ENCODE results near the gene AXIN2.

- TF ChIP-seq CTCF (tag by site-specific recombination; IDR thresholded peaks at IDR 0.05) (no peak), REST (tag by site-specific recombination; IDR thresholded peaks at IDR 0.05) (no peak), ZNF132 (tag by site-specific recombination; IDR thresholded peaks at IDR 0.05; ENCODE audit: borderline replicate concordance) (no peak), ZNF362 (tag by site-specific recombination; IDR thresholded peaks at IDR 0.05) (no peak), PRDM10 (tag by site-specific recombination; IDR thresholded peaks at IDR 0.05) (no peak), ZFHX2 (tag by site-specific recombination; conservative IDR thresholded peaks at IDR 0.05) (no peak), ZNF274 (IDR thresholded peaks at IDR 0.05; ENCODE audit: low read length) (no peak), ZNF274 (tag by site-specific recombination; IDR thresholded peaks at IDR 0.05; ENCODE audit: borderline replicate concordance) (no peak), ZNF704 (tag by site-specific recombination; IDR thresholded peaks at IDR 0.05) (no peak), ZNF629 (tag by site-specific recombination; IDR thresholded peaks at IDR 0.05) (no peak), PATZ1 (tag by site-specific recombination; IDR thresholded peaks at IDR 0.05) (no peak), ZNF785 (tag by site-specific recombination; IDR thresholded peaks at IDR 0.05) (no peak), ZNF621 (tag by site-specific recombination; IDR thresholded peaks at IDR 0.05) (no peak)
Observed at GRCh38 chr17:65523853-65524664, 37.4 kb downstream of the AXIN2 start.
